SU-DHL-6 (cell line): Measurements from ENCODE around the gene CLTRN.

Experiments
- H2AFZ ChIP-seq: fragments of 200-600 bp; sonication (generic); 2 replicates; pipeline ENCODE4 v1.6.1; 2014; ENCODE audit warnings: low read depth, mild to moderate bottlenecking, moderate library complexity, mixed read lengths, antibody characterized with exemption, low read length; ENCODE audit not compliant: severe bottlenecking
- H3F3A ChIP-seq: fragments of 200-600 bp; shearing (Covaris generic); 2 replicates; pipeline ENCODE4 v1.6.0; 2016; ENCODE audit warnings: antibody characterized with exemption, mild to moderate bottlenecking; ENCODE audit not compliant: insufficient read depth
- H3K27ac ChIP-seq: fragments of 200-600 bp; sonication (generic); 2 replicates; pipeline ENCODE4 v1.5.1; 2016; ENCODE audit warnings: low read depth, mild to moderate bottlenecking, low read length, moderate library complexity, mixed read lengths
- H3K27me3 ChIP-seq: fragments of 200-600 bp; sonication (generic), shearing (Covaris generic); 2 replicates; pipeline ENCODE4 v1.6.0; 2014; ENCODE audit warnings: mild to moderate bottlenecking, low read length
- H3K36me3 ChIP-seq: fragments of 200-600 bp; sonication (generic); 2 replicates; pipeline ENCODE4 v1.6.1; 2014; ENCODE audit warnings: mild to moderate bottlenecking, low read length, mixed read lengths
- H3K4me2 ChIP-seq: fragments of 300-600, 200-600 bp; shearing (Covaris generic), sonication (generic); 2 replicates; pipeline ENCODE4 v1.6.0; 2014; ENCODE audit warnings: low read length, low read depth, mild to moderate bottlenecking; ENCODE audit not compliant: poor library complexity, severe bottlenecking
- H3K4me3 ChIP-seq: fragments of 200-600 bp; sonication (generic); 2 replicates; pipeline ENCODE4 v1.5.1; 2014; ENCODE audit warnings: antibody characterized with exemption, low read length, mild to moderate bottlenecking, mixed read lengths; ENCODE audit not compliant: insufficient read depth, poor library complexity, severe bottlenecking
- H3K79me2 ChIP-seq: fragments of 200-600 bp; sonication (generic); 2 replicates; pipeline ENCODE4 v1.6.1; 2014; ENCODE audit warnings: mild to moderate bottlenecking, low read length, moderate library complexity; ENCODE audit not compliant: insufficient read depth
- H3K9ac ChIP-seq: fragments of 200-600 bp; sonication (generic); 2 replicates; pipeline ENCODE4 v1.7.0; 2014; ENCODE audit warnings: mild to moderate bottlenecking, low read length
- H3K9me2 ChIP-seq: fragments of 200-600 bp; sonication (generic); replicated peaks from 2 replicates; pipeline ENCODE4 v1.6.1; 2014; ENCODE audit warnings: low read length; ENCODE audit not compliant: insufficient read depth
- H3K9me3 ChIP-seq: fragments of 200-600 bp; sonication (generic); 2 replicates; pipeline ENCODE4 v1.6.1; 2014; ENCODE audit warnings: low read length, mixed read lengths; ENCODE audit not compliant: insufficient read depth
- H4K20me1 ChIP-seq: fragments of 200-600 bp; sonication (generic); 2 replicates; pipeline ENCODE4 v1.6.1; 2014; ENCODE audit warnings: low read depth, mild to moderate bottlenecking, antibody characterized with exemption, low read length, moderate library complexity, mixed read lengths
- CTCF ChIP-seq: fragments of 200-600 bp; sonication (generic); IDR thresholded peaks from one replicate; pipeline ENCODE4 v1.5.1; 2017; ENCODE audit warnings: antibody characterized with exemption, mild to moderate bottlenecking, low read length, moderate library complexity; ENCODE audit not compliant: insufficient read depth, poor library complexity, severe bottlenecking
- EZH2phosphoT487 ChIP-seq: fragments of 200-600 bp; sonication (generic), shearing (Covaris generic); conservative IDR thresholded peaks from 2 replicates; pipeline ENCODE4 v1.6.1; 2018; ENCODE audit warnings: mild to moderate bottlenecking, antibody characterized with exemption, low read length, moderate library complexity, mixed read lengths

CLTRN gene

GRCh38 chrX:15679246-15679645 is 14.6 kb upstream of the CLTRN start:
- H3K79me2 ChIP-seq: peaks cover 38% of the 10 kb centered on the region
- H3K9ac ChIP-seq: no peak overlapping the region
- H4K20me1 ChIP-seq: no peaks in the 10 kb centered on the region
- no peaks in the 10 kb centered on the region for H3K36me3 ChIP-seq
- no peak overlapping the region for H3K27ac ChIP-seq
- H3F3A ChIP-seq: no peaks in the 10 kb centered on the region; the same call in 1 of the 2 replicates
- TF ChIP-seq EZH2phosphoT487: no peak
- no peak for TF ChIP-seq CTCF
- H3K27me3 ChIP-seq: no peaks in the 10 kb centered on the region
- no peaks in the 10 kb centered on the region for H3K9me3 ChIP-seq
- no peak overlapping the region for H3K4me3 ChIP-seq
- no peak overlapping the region for H3K4me2 ChIP-seq
- H3K9me2 ChIP-seq: no peaks in the 10 kb centered on the region
- no peak overlapping the region for H2AFZ ChIP-seq

GRCh38 chrX:15678339-15678738 is 13.7 kb upstream of the CLTRN start:
- no peaks in the 10 kb centered on the region for H4K20me1 ChIP-seq
- peaks cover 38% of the 10 kb centered on the region for H3K79me2 ChIP-seq
- no peaks in the 10 kb centered on the region for H3K36me3 ChIP-seq
- H3F3A ChIP-seq: no peaks in the 10 kb centered on the region; the same call in 1 of the 2 replicates
- no peak overlapping the region for H3K4me2 ChIP-seq
- H3K27me3 ChIP-seq: no peaks in the 10 kb centered on the region
- no peak overlapping the region for H2AFZ ChIP-seq
- no peak overlapping the region for H3K27ac ChIP-seq
- H3K9me2 ChIP-seq: no peaks in the 10 kb centered on the region
- no peak for TF ChIP-seq EZH2phosphoT487
- no peak for TF ChIP-seq CTCF
- no peaks in the 10 kb centered on the region for H3K9me3 ChIP-seq
- no peak overlapping the region for H3K9ac ChIP-seq
- no peak overlapping the region for H3K4me3 ChIP-seq

- Histone ChIP-seq H3K27me3 (no peaks in the 10 kb centered on the region), H3K9me3 (no peaks in the 10 kb centered on the region), H4K20me1 (no peaks in the 10 kb centered on the region), H3K9me2 (no peaks in the 10 kb centered on the region), H3K9ac (peak overlapping the region; percentile 87), H2AFZ (no peak overlapping the region), H3K4me3 (peak overlapping the region; percentile 89), H3K79me2 (peaks cover 38% of the 10 kb centered on the region), H3F3A (no peaks in the 10 kb centered on the region; the same call in 1 of the 2 replicates), H3K36me3 (no peaks in the 10 kb centered on the region), H3K4me2 (peak overlapping the region; percentile 83), H3K27ac (no peak overlapping the region)
- TF ChIP-seq CTCF (no peak), EZH2phosphoT487 (no peak)
Observed at GRCh38 chrX:15676886-15677285, 12.3 kb upstream of the CLTRN start.
